AG04449 (cell line): ENCODE measurements around the gene KLK1.

Source experiments
- CTCF ChIA-PET: fragments of 350-600 bp; formaldehyde crosslinking; extraction: SDS; loops from one replicate; lab custom pipeline; 2021; ENCODE audit warnings: antibody characterized with exemption; lab: Yijun Ruan, JAX
- POLR2A ChIA-PET: fragments of 400-600, 350-600 bp; formaldehyde crosslinking; extraction: SDS; loops from one replicate; lab custom pipeline; 2020; ENCODE audit warnings: antibody characterized with exemption, inconsistent platforms; lab: Yijun Ruan, JAX
- DNase-seq: peaks from one replicate; pipeline ENCODE4 v3.0.0-alpha.2; 2010; ENCODE audit warnings: low read depth, low spot score
- H3K4me3 ChIP-seq: 2 replicates; pipeline ENCODE4 v1.5.1; 2011; ENCODE audit warnings: low read depth, mild to moderate bottlenecking, control low read depth, low read length
- CTCF ChIP-seq: IDR thresholded peaks from one replicate; pipeline ENCODE4 v1.5.1; 2011; ENCODE audit warnings: mild to moderate bottlenecking, moderate library complexity, low read length, control low read depth, inconsistent platforms; ENCODE audit not compliant: insufficient read depth; ENCODE audit errors: missing control alignments

KLK1 gene

GRCh38 chr19:50837300-50837699, 13.7 kb upstream of the KLK1 start:
- no peak overlapping the region for H3K4me3 ChIP-seq
- no peak for DNase-seq
- TF ChIP-seq CTCF, result no peak
- ChIA-PET POLR2A (no interaction called here), CTCF (no interaction called here)

DNA sequence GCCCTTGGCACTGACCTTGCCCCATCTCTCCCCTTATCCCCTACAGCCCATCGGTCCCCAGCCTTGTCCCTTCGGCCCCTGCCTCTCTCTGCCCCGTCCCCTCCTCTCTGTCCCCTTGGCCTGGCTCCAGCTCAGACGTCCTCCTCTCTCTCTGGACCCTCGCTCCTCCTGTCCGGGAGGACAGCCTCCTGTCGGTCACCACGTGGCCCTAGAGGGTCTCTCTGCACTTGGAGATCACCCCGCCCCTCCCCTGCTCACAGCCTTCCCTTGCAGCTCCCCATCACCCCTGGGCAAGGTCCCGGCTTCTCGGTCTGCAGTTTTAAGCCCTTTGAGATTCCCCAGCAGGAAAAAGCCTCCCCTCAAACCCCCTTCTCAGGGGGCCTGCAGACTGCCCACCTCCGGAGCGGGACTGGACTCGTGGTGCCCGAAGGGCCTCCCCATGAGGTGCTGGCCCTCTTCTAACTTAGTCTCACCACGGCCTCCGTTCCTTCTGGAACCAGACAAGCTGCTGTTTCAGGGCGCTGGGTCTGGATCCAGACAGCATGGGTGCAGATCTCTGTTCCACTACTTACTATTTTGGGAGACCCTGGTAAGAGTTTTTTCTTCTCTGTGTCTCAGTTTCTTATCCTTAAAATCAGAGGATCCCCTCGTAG, 13.1 kb upstream of the KLK1 start:
- POLR2A ChIA-PET, result no interaction called here
- DNase-seq, result no peak
- TF ChIP-seq CTCF, result no peak
- no peak overlapping the region for H3K4me3 ChIP-seq
- CTCF ChIA-PET, result no interaction called here

- peak overlapping the region; percentile 73 for H3K4me3 ChIP-seq
- CTCF ChIA-PET, result no interaction called here
- POLR2A ChIA-PET, result interaction anchor here (0.5 kb wide), 1 partner anchor 31 kb away, joined by 3 read pairs; no protein-coding TSS in a partner anchor
- DNase-seq, result no peak
- TF ChIP-seq CTCF, result no peak
Measured at GRCh38 chr19:50835785-50836542, 12.4 kb upstream of the KLK1 start.

DNA sequence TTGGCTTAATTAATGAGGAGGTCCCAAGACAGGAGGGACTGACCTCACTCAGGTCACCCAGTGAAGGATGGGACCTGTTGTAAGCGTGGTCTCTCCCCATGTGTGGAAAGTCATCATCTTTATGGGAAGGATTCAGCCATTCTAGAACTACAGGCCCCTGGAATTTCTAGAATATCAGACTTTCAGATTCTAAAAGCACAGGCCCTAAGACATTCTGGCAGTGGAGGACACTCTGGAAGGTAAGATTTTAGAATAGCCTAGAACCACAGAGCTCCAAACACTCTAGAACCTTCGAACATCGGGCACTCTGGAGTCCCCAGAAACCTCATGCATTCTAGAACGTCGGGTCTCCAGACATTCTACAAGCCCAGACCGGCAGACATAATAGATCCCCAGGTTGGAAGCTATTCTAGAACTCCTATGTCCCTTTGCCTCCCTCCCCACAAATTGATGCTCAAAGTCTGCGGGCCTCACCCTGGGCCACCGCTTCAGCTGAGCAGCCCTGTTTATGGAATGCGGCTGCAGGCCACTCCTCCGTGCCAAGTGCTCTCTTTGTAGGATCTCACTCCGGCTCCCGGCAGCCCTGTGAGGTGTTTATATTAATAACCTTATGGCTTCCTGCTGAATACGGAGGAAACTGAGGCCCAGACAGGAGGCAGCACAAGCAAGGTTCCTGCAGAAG, 11.7 kb upstream of the KLK1 start:
- POLR2A ChIA-PET, result interaction anchor here (0.5 kb wide), 1 partner anchor 30 kb away, joined by 3 read pairs; no protein-coding TSS in a partner anchor

DNA sequence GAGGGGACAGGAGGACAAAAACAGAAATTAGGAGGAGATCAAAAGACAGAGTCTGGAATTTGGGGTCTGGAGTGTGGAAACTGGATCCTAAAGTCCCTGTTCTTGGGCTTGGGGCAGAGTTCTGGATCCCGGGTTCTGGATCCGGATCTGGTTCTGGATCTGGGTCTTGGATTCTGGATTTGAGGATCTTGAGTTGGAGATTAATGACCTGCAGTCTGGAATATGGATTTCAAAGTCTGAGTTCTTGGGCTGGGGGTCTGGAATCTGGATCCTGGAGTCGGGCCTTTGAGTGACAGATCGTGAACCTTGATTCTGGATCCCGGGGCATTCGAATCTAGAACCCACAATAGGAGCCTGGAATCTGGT, 10.2 kb upstream of the KLK1 start:
- H3K4me3 ChIP-seq, result no peak overlapping the region
- POLR2A ChIA-PET, result no interaction called here
- no peak for DNase-seq
- no peak for TF ChIP-seq CTCF
- CTCF ChIA-PET, result no interaction called here

More for the DNA sequence above, 11.7 kb upstream of the KLK1 start:
- no peak for DNase-seq
- CTCF ChIA-PET, result no interaction called here
- TF ChIP-seq CTCF, result no peak
- peak overlapping the region; percentile 73 for H3K4me3 ChIP-seq
